Keratinocyte (primary cell): ENCODE results near the gene DIO3.

ENCODE experiments used
- EZH2 ChIP-seq: IDR thresholded peaks from one replicate; pipeline ENCODE4 v1.6.1; 2012; ENCODE audit warnings: inconsistent platforms, mild to moderate bottlenecking, low read length, moderate library complexity
- TF ChIP-seq, protein P1 (sequence below), 3 experiments: IDR thresholded peaks in 1 of 3; conservative IDR thresholded peaks in 1 of 3; optimal IDR thresholded peaks in 1 of 3; 2 replicates in 2 of 3; 3 replicates in 1 of 3; pipeline versions ENCODE3 to v1.5.1; 2011; ENCODE audit warnings: low read length in 3 of 3, mild to moderate bottlenecking in 3 of 3, moderate library complexity in 2 of 3, control low read depth in 1 of 3, inconsistent platforms in 1 of 3; ENCODE audit not compliant: insufficient read depth in 2 of 3; ENCODE audit errors: extremely low read depth in 1 of 3

DNA sequence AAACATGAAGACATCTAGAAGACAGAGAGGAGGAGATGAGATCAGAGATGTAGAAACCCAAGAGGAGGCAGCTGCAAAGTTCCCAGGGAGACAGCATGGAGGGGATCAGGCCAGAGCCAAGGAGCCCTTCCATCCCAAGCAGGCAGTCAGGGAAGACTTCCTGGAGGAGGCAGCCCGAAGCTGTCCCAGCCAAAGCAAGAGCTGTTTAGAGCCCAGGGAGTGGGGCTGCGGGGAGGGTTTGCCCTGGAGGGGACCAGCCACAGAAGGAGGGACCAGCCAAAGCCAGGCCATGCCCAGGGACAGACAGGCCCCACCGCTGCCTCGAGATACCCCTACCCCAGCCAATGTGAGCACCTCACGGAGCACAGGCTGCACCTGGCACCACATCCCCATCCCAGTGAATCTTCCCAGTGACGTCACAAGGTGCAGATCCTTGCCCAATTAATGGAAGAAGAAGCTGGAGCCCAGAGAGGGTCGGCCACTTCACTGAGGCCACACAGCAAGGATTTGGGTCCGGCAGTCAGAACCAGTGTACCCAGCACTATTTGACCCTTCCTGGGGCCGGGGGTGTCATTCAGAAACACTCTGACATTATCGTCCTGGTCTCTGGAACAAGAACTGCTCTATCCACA lies 14.1 kb upstream of the DIO3 start:
- TF ChIP-seq, protein P1, sequence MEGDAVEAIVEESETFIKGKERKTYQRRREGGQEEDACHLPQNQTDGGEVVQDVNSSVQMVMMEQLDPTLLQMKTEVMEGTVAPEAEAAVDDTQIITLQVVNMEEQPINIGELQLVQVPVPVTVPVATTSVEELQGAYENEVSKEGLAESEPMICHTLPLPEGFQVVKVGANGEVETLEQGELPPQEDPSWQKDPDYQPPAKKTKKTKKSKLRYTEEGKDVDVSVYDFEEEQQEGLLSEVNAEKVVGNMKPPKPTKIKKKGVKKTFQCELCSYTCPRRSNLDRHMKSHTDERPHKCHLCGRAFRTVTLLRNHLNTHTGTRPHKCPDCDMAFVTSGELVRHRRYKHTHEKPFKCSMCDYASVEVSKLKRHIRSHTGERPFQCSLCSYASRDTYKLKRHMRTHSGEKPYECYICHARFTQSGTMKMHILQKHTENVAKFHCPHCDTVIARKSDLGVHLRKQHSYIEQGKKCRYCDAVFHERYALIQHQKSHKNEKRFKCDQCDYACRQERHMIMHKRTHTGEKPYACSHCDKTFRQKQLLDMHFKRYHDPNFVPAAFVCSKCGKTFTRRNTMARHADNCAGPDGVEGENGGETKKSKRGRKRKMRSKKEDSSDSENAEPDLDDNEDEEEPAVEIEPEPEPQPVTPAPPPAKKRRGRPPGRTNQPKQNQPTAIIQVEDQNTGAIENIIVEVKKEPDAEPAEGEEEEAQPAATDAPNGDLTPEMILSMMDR (optimal IDR thresholded peaks at IDR 0.05 in 1 of 3, IDR thresholded peaks at IDR 0.05 in 1 of 3, conservative IDR thresholded peaks at IDR 0.05 in 1 of 3; ENCODE audit: extremely low read depth in 1 of 3, insufficient read depth in 2 of 3, low read length in 3 of 3): no peak
- no peak for TF ChIP-seq EZH2
